Memory B cell (primary cell): ENCODE results near the gene NR4A1.
A peak's percentile ranks its signal among the peaks of the same experiment; 100 is the strongest.
"Not testable (repeated sequence)": the region's sequence is repeated elsewhere in the genome, so short reads cannot be mapped to it uniquely, and the experiment has no call there.

ENCODE experiments used
- ATAC-seq: fragments of 150-1000 bp; cut with Tn5 transposase; 2 replicates; pipeline ENCODE4 v1.10.0; 2021; ENCODE audit warnings: low read depth, mild to moderate bottlenecking, moderate library complexity
- DNase-seq, 2 donors: peaks; one replicate each; pipeline ENCODE4 v3.0.0; 2022; ENCODE audit warnings: low spot score in 2 of 2
- H3K27ac Mint-ChIP-seq: one replicate; pipeline ENCODE4 v1.8.0; 2022; ENCODE audit warnings: mild to moderate bottlenecking, moderate library complexity, mixed read lengths
- H3K27me3 Mint-ChIP-seq: one replicate; pipeline ENCODE4 v1.8.0; 2022; ENCODE audit warnings: mixed read lengths
- H3K36me3 Mint-ChIP-seq: one replicate; pipeline ENCODE4 v1.8.0; 2022; ENCODE audit warnings: mild to moderate bottlenecking, mixed read lengths
- H3K4me1 Mint-ChIP-seq: one replicate; pipeline ENCODE4 v1.8.0; 2022; ENCODE audit warnings: mixed read lengths
- H3K4me3 Mint-ChIP-seq: one replicate; pipeline ENCODE4 v1.8.0; 2022; ENCODE audit warnings: mild to moderate bottlenecking, moderate library complexity, mixed read lengths
- H3K9me3 Mint-ChIP-seq: one replicate; pipeline ENCODE4 v1.8.0; 2022; ENCODE audit warnings: mixed read lengths

The NR4A1 gene

GRCh38 chr12:52093346-52093745, 42.1 kb downstream of the NR4A1 start:
- peaks cover 5% of the 10 kb centered on the region for H3K4me1 Mint-ChIP-seq
- H3K4me3 Mint-ChIP-seq, result no peak overlapping the region
- DNase-seq (no peak), ATAC-seq (no peak)
- H3K27ac Mint-ChIP-seq, result no peak overlapping the region
- H3K27me3 Mint-ChIP-seq, result peaks cover 28% of the 10 kb centered on the region
- no peaks in the 10 kb centered on the region for H3K9me3 Mint-ChIP-seq
- no peaks in the 10 kb centered on the region for H3K36me3 Mint-ChIP-seq

- Mint-ChIP-seq H3K27me3 (peaks cover 24% of the 10 kb centered on the region), H3K36me3 (no peaks in the 10 kb centered on the region), H3K9me3 (no peaks in the 10 kb centered on the region), H3K27ac (no peak overlapping the region), H3K4me1 (no peaks in the 10 kb centered on the region), H3K4me3 (no peak overlapping the region)
- no peak for DNase-seq
- ATAC-seq, result no peak
Observed at GRCh38 chr12:52096332-52097044, 45.2 kb downstream of the NR4A1 start.

- H3K4me1 Mint-ChIP-seq, result no peaks in the 10 kb centered on the region
Observed at GRCh38 chr12:52097045-52097666, 45.9 kb downstream of the NR4A1 start.

GRCh38 chr12:52104431-52105089, 53.3 kb downstream of the NR4A1 start:
- peak; percentile 47 for ATAC-seq
- H3K27me3 Mint-ChIP-seq, H3K36me3 Mint-ChIP-seq, H3K9me3 Mint-ChIP-seq, H3K4me1 Mint-ChIP-seq: not testable (repeated sequence)
- Mint-ChIP-seq H3K27ac (peak overlapping the region; percentile 1), H3K4me3 (peak overlapping the region; percentile 60)
- peak in 1 of 2 donors; percentile 31 for DNase-seq

More at GRCh38 chr12:52097045-52097666, 45.9 kb downstream of the NR4A1 start:
- Mint-ChIP-seq H3K27me3 (peaks cover 22% of the 10 kb centered on the region), H3K36me3 (no peaks in the 10 kb centered on the region), H3K9me3 (no peaks in the 10 kb centered on the region), H3K27ac (no peak overlapping the region), H3K4me3 (no peak overlapping the region)
- DNase-seq, result no peak
- no peak for ATAC-seq
